ENCODE results near the gene PACRG. TPM values are rescaled to one million over a fixed set of nuclear protein-coding genes. Genes with fewer than 3 reads are reported as not detected.

The PACRG gene
- total RNA-seq, 1 donor from 2014 or later = 0.17 TPM

DNA sequence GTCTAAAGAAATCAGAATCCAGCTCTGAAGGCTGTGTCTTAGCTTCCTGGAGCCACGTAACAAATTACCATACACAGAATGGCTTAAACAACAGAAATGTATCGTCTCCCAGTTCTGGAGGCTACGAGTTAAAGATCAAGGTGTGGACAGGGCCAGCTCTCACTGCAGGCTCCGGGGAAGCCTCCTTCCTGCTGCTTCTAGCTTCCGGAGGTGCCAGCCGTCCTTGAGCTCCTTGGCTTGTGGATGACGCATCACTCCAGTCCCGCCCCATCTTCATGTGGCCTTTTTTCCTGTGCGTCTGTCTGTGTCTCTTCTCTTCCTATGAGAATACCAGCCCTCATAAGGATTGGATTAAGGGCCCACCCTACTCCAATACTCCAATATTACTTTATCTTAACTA lies 367.6 kb downstream of the PACRG start:
- no peak for DNase-seq

DNA sequence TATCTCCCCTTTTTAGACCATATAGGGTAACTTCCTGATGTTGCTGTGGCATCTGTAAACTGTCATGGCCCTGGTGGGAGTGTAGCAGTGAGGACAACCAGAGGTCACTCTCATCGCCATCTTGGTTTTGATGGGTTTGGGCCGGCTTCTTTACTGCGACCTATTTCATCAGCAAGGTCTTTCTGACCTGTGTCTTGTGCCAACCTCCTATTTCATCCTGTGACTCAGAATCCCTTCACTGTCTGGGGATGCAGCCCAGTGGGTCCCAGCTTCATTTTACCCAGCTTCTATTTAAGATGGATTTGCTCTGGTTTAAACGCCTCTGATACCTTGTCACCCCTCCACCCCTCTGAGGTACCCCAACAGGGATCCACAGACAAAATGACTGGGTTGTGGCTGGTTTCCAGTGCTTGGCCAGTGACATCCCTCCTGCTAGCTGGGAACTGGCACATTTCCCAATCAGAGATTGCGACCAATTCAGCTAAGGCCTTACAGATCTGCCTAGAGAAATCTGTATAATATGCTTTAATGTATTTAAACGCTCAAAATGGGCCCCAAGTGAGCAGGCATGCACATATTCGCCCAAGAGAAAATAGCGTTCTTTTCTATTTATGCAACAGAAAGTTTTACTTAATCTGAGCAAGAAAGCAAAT lies 371.2 kb downstream of the PACRG start:
- DNase-seq = no peak

GRCh38 chr6:163099621-163100171 lies 371.9 kb downstream of the PACRG start:
- no peak for DNase-seq

GRCh38 chr6:163100259-163100658 lies 372.5 kb downstream of the PACRG start:
- DNase-seq = no peak

GRCh38 chr6:163113358-163113962 lies 385.7 kb downstream of the PACRG start:
- DNase-seq = no peak

GRCh38 chr6:163118941-163119340 lies 391.2 kb downstream of the PACRG start:
- no peak for DNase-seq

GRCh38 chr6:163120223-163120622 lies 392.4 kb downstream of the PACRG start:
- DNase-seq = no peak

DNA sequence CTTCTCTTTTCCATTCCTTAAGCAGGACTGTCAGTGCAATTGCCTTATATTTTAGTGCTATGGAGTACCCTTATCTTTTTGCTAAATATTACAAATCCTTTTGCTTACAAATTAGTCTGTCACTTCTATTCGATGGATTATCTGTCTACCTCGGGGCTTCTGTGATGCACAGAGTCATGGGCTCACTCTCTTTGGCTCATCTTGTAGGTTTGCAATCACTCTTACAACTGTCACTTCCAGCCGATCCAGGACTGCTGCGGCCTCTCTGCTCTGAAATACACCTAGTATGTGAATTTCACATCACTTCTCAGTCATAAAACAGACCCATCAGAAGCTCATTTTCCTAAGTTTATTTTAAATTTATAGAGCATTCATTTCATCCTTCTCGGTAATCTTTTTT lies 393.5 kb downstream of the PACRG start:
- no peak for DNase-seq

DNA sequence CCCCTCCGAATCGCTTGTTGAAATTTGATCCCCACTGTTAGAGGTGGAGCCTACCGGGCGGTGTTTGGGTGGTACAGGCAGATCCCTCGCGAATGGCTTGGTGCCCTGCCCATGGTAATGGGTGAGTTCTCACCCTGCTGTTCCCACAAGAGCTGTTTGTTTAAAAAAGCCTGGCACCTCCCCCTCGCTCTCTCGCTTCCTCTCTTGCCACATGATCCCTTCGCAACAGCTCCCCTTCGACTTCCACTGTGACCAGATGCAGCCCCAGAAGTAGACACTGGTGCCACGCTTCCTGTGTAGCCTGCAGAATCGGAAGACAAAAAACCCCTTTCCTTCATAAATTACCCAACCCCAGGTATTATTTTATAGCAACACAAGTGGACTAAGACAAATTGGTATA lies 394.6 kb downstream of the PACRG start:
- no peak for DNase-seq

DNA sequence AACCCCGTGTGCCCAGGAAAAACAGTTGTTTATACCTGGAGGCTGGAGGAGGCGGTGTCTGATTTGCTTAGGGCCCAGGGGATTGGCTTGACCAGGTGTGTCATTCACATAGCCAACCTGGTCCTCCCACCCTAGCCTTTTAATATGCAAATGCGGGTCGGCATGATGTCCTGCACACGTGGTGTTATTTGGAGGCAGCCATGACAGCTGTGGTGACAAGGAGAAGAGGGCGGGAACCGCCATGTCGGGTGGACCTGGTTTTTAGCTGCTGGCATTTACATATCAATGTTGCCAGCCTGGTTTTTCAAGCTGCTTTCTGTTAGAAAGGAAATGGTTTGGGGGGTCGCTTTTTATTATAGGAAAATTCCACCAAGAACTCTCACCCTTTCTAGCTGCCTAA lies 395.3 kb downstream of the PACRG start:
- no peak for DNase-seq

DNA sequence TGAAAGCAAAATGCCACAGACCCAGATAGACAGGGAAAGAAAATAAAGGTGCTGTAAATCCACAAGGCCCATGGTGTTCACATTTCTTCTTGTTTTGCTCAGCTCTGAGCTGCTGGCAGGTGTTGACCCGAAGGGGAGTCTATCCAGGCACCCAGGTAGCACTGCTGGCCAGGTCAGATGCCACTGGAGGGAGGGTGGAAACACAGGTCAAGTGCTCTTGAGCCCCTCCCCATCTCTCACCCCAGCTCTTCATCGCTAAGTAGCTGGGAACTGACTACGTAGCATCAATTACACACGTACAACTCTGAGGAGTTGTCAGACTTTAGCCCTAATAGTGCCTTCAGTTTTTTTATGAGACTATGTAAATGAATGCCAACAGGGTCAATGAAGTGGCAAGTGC lies 399.0 kb downstream of the PACRG start:
- no peak for DNase-seq

GRCh38 chr6:163127587-163127986 lies 399.8 kb downstream of the PACRG start:
- DNase-seq = no peak

- DNase-seq = no peak
Observed at GRCh38 chr6:163128324-163128723, 400.6 kb downstream of the PACRG start.

DNA sequence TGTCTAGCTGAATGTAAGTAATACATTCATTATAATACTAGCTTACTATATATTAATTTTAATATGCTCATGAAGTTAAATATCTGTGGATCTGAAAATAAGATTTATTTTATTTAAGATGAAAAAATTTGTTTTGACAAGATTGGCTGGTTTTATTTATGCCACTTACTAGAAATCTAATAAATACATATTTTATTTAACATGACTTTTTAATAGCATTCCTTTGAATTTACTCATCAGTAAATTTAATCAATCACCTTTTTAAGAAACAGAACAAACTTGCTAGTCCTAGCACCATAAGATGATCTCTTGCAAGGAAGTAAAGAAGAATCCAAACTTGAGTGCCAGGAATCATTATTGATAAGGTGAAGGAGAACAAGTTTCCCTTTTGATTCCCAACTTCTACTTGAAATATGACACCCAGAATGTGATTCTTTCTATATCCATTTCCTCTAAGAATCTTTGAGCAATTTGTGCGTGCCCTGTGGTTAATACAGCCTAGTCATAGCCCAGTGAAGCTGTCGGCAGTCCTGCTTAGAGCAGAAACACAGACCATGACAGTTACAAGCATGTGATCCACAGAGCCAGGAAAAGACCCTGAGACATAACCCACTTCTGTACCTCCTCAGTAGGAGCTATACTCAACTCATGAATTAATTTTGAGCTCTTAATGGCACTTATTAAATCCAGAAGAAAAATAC lies 404.4 kb downstream of the PACRG start:
- DNase-seq = no peak

DNA sequence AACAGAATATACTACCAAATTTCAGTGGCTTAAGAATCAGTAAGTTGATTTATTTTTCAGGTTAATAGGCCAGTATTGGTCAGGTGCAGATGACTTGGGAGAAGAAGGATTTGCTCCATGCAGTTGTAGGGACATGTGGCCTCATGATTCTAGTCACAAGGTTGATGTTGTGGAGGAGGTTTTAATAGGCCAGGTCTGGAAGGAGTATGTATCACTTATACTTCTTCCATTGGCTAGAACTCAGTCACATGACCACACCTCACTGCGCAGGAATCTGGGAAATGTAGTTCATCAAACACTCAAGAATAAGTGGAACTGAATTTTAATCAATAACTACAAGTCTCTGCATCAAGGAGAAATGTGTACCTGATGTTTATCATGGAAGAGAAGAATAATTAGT lies 405.2 kb downstream of the PACRG start:
- DNase-seq = no peak

GRCh38 chr6:163133691-163134090 lies 405.9 kb downstream of the PACRG start:
- no peak for DNase-seq

DNA sequence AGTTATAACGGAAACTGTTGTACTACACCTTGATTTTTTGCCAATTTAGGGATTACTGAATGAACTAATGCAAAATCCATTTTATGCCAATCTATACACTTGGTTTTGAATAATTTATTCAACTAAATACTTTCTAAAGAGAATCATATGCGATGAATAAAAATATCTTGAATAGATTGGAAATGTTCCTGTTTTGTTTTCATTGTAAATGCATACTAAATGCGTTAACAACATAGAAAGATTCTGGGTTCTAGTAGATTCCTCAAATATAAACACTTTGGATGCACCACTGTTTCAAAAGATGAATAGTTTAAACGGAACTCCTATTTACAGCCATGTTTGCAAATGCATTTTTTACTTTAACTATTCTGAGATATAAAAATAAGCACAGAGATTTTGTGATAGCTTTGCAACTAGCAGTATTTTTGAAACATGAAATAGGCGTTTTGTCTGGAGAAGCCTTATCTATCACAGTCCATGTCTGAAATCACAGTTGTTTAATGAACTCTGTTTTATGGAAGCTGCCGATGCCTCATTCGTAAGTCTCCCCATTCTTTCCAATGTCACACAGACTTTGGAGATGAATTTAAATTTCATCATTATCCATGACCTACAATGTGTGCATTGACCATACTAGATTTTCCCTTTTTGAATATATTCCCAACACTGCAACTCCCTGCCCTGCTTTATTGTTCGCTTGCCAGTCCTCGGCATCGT lies 409.1 kb downstream of the PACRG start:
- no peak for DNase-seq

DNA sequence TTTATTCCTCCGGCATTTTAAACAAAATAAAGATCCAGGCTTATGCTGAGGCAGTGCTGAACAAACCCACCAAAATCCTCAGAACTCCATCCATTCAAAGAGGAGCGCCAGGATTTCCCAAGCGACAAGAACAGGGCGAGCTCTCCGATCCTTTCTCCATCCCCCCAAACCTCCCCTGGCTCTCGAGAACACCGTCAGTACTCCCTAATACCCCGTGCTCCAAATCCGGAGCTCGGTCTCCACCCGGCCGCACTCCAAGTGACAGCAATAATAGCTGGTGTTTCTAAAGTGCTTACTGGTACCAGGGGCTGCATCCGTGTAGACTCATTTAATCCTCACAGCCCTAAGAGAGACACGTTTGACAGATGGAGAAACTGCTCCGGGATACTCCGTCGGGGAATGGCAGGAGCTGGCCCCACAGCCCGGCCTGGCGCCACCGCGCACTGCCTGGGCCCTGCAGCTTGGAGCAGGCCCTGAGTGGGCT lies 409.7 kb downstream of the PACRG start:
- DNase-seq = no peak

GRCh38 chr6:163146036-163146435 lies 418.3 kb downstream of the PACRG start:
- no peak for DNase-seq

DNA sequence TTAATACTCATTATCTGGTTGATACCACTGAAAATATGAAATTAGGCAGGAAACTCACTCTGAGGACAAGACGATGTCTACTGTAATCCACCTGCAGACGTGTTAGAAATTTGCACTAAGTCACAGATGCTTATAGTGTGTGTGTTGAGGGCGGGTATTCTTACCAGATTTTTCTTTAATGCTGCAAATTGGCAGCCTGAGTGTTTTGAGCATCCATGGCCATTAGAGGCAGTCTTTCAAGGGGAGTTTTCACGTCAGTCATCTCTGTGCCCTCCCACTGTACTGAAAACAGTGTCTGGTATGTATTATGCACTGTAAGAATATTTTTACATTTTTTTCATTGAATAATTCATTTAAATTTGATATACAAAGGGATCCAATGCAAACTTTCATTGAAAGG lies 420.2 kb downstream of the PACRG start:
- DNase-seq = no peak

GRCh38 chr6:163148451-163149278 lies 420.9 kb downstream of the PACRG start:
- no peak for DNase-seq

- no peak for DNase-seq
Observed at GRCh38 chr6:163149279-163149848, 421.6 kb downstream of the PACRG start.

Data from dermis blood vessel endothelial cell (primary cell).